IPS-11a (cell line): Measurements from ENCODE around the gene ABT1.

Experiments used
- H3K4me3 ChIP-seq: one replicate; pipeline ENCODE4 v1.5.1; 2013; ENCODE audit warnings: low read depth, low read length, control low read depth

The ABT1 gene

DNA sequence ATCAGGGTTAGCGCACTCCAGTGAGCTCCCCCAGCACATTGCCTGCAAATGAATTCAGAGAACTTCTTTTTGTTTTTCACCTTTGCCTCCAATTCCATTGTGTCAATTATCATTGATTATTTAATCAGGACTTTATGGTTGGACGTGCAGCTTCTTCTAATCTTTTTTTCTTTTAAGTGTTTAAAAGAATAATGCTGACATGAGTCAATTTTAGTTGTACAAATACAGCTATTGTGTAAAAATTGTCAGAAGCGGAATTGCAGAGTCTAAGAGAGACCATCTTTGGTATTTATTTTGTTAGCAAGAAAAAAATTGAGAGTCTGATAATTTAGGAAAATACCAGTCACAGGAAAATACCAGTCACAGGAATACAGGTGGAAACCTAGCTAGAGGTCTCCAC, 5.5 kb downstream of the ABT1 start:
- no peak overlapping the region for H3K4me3 ChIP-seq

DNA sequence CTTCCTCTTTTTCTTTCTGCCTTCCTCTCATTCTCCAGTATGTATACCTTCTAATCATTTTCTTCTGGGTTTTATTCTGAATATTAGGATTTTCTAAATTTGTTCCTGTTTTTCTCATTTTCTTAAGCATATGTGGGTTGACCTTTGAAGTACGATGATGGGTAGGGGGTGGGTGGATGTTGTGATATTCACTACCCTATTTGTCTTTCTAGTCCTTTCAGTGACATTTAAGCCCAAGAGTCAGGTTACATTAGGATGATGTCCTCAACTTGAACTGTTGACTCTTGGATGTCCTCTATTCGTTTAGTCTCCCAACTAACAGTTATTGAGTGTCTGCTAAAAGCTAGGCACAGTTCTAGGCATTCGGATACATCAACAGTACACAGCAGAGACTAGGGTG, 7.3 kb downstream of the ABT1 start:
- H3K4me3 ChIP-seq, result no peak overlapping the region

DNA sequence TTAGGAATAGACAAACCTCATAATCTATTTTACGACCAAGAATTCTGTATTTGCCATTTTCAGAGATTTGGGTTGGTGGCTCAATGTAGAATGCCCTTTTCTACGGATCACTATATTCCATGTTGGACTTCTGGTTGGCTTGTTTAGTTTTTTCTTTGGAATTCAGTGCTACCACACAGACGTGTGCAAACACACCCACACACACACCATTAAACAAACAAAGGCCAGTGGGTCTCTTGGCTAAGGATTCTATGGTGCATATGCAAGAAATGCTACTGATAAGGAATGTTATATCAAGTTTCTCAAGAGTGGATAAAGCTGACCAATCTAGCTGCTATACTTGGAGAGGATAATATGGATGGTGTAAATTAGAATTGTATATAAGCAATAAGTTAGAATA, 8.0 kb downstream of the ABT1 start:
- H3K4me3 ChIP-seq, result no peak overlapping the region

DNA sequence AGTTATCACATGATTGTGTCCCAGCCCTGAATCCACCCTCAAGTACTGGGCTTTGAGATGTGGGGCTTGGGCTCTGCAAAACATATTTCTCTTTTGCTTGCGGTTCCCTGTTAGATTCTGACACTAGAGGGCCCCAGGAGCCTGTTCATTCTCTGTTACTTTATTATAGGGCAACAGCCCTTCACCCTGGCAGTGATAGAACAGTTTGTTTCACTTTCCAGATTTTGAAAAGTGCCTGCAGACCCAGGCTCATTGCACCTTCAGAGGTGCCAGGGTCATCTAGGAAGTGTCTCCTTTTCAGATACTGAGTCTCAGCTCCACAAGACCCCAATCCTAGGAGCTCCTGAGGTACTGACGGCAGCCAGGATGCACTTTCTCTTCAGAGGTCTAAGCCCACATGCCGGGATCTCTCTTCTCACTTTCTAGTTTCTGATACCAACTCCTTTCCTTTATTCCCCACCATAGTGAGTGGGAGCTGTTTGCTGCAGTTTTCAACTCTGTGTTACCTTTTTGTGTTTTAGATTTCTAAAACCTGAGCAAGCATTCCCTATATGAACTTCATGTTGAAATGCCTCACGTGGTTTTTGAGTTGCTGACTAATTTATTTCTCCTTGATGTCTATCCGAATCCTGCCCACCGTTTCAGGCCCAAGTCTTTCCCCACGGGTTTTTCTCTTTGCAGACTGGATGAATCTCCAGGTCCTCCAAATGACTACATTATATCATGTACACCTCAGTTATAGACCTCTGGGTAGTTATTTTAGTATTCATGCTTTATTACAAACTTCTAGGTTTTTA, 10.9 kb downstream of the ABT1 start:
- no peak overlapping the region for H3K4me3 ChIP-seq

DNA sequence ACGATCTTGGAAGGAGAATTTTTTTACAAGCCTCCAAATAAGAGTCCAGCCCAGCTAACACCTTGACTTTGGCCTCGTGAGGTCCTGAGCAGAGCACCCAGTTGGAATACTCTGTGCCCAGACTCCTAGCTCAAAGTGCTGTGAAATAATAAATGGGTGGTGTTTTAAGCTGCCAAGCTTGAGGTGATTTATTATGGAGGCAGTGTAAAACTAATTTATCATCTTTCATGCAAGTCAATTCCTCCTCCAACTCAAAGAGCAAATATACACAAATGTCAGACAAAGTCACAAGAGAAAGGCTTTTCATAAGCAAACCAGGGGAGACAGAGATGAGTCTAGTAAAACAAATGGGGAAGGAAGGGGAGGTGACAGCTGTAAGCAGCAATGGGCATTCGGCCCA, 12.7 kb downstream of the ABT1 start:
- no peak overlapping the region for H3K4me3 ChIP-seq

DNA sequence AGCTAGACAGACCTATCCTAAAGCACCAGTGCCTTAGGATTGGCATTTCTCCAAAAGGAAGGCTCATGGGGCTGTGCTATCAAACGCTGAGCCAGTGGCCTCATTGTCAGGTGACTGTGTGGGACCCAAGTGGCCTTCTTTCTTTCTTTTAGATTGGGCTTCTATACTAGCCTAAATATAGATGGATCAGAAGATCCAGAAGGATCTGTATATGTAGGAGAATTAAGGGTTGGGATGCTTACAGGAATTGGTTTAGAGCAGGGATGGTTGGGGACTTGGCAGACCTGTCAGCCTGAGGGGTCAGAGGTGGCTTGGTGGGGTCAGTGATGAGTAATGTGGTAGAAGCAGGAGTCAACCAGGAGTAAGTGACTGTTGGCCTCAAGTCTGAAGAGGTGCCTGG, 14.8 kb downstream of the ABT1 start:
- H3K4me3 ChIP-seq, result no peak overlapping the region

DNA sequence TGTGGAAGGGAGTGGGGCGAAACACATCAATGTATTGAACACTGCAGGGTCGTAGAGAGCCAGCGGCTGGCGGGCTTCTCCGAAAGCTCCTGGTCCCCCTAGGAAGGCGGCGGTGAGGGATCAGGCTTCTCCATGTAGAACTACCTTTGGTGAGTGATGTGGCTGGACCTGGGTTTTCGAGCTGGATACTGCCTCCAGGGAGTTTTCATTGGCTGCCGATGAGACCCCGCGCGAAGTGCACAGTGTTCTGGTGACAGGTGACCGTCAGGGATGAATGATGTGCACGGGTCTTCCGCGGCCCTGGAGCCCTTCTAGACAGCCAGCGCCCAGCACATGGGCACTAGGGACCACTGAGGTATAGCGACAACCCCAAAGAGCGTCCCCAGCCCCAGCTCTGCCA, 16.4 kb downstream of the ABT1 start:
- peak overlapping the region; percentile 72 for H3K4me3 ChIP-seq

DNA sequence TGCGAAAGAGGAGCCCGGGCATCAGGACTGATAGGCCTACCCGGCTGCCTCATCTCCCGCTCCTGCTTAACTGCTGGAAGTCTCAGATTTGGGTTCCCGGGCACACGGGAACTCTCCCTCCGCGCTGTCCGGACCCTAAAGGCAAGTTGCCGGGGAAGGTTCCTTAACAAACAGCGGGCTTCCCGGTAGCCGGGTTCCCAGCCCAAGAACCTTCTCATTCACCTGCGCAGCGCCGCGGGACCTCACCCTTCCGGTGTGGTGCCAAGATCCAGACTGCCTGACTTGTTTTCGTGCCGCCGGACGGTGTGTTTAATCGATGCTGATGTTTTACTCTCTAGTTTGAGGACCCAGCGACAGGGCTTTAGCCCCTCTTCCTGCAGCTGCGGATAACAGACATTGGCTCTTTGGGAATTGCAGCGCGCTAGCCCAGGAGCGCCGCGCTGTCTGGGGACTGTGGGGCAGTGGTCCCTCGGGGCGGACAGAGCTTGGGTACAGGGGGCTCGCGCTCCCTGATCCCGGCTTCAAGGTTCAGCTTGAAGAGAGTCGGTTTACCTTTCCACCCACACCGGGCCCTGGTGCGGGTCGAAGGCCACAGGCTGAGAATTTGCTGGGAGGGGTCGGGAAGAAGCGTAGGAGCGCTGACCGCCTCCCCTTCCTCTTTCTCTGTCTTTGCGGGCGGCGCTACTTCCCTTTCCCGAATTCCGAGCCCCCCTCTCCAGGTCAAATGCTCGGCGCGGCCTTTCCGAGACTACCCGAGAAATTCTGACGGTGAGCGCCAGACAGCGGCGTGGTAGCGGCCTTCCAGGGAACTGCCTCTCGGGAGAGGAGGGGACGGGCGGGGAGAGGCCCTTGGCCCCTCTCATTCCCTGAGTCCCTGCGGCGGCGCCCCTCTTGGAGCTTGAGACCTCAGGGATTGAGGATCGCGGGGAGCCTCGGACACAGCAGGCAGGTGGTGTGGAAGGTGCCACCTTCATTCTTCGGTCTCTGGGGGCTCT, 17.2 kb downstream of the ABT1 start:
- peak overlapping the region; percentile 72 for H3K4me3 ChIP-seq

DNA sequence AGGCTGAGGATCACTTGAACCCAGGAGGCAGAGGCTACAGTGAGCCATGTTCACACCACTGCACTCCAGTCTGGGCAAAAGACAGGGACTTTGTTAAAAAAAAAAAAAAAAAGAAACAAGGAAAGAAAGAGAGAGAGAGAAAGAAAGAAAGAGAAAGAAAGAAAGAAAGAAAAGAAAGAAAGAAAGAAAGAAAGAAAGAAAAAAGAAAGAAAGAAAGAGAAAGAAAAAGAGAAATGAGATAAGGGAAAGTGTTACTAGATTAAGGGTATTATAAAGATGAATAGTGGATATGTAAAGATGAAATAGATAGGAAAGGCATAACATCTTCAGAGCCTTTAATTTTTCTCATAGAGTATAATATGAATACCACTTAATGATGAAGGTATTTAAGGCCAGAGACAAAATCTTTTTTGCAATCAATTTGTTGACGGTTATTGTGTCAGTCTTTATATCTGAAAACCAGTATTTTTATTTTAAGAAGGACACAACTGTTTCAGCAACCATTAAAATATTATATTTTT, 26.6 kb downstream of the ABT1 start:
- H3K4me3 ChIP-seq, result no peak overlapping the region

DNA sequence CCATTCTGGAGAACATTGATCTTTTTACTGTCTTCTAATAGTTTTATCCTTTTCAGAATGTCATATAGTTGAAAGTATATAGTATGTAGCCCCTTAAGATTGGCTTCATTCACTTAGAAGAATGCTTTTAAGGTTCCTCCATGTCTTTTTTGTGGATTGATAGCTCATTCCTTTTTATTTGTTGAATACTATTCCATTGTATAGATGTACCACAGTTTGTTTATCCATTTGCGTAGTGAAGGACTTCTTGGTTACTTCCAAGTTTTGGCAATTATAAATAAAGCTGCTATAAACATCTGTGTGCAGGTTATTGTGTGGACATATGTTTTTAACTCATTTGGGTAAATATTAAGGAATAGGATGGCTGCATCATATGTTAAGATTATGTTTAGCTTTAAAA, 27.8 kb downstream of the ABT1 start:
- no peak overlapping the region for H3K4me3 ChIP-seq

DNA sequence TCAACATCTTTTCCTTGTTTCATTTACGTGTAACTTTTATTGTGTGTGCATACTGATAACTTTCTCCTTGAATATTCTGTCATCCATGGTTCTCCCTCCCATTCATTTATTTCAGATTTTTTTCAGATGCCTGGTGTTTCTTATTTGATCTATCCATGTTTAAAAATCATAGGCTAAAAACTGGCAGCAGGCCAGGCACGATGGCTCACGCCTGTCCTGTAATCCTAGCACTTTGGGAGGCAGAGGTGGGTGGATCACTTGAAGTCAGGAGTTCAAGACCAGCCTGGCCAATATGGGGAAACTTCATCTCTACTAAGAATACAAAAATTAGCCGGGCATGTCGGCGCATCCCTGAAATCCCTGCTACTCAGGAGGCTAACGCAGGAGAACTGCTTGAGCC, 31.1 kb downstream of the ABT1 start:
- H3K4me3 ChIP-seq, result no peak overlapping the region

DNA sequence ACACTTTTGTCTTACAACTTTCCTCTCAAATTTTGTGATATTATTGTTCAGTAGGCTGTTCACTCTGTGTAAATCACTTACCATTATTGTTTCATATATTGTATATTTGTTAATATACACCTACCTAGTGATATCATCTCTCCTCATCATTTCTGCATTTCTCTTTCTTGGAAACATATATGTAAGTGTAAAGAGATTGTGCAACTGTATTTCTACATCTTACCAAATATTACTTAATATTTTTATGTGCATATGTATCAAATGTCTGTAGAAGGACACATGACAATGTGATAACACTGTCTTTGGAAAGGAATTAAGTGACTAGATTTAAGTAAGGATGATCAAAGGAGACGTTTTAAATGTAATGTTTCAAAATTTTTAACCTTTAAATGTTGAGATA, 32.6 kb downstream of the ABT1 start:
- H3K4me3 ChIP-seq, result no peak overlapping the region

DNA sequence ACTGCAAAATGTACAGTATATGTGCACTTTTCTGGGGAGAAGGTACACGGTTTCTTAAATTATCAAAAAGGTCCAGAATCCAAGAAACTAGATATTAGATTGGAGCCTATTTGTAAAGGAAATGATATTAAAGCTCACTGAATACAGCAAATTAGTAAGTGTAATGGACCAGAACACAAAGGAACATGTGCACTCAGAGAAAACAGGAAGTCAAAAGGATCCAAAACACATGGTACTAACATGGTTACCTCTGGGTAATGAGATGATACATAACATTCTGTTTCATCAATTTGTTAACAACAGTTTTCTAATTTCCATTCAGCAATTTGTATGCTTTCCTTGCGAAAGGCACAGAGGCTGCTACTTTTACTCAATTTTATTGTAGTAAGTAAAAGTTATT, 44.1 kb downstream of the ABT1 start:
- H3K4me3 ChIP-seq, result no peak overlapping the region

DNA sequence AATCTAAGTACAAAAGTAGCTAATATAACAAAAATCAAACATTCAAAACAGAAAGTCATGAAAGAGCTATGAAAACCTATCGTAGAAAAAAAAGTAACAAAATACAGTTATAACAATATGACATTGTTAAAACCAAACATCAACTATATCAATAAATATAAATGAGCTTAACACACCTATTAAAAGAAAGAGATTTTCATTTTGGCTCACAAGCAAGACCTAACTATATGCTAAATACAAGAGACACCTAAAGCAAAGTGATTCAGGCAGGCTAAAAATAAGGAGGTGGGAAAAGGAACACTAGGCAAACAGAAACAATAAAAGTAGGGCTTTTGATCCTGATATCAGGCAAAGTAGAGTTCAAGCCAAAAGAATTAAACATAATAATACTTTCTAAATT, 49.3 kb downstream of the ABT1 start:
- H3K4me3 ChIP-seq, result no peak overlapping the region
